Thyroid gland (tissue), 4 donors: Measurements from ENCODE around the gene IKBIP.

Experiments used
- POLR2A ChIP-seq, 2 donors: fragments of 450-650 bp; IDR thresholded peaks; one replicate each; pipeline ENCODE4 v1.6.1; 2017; ENCODE audit warnings: antibody characterized with exemption in 2 of 2, mild to moderate bottlenecking in 2 of 2, moderate library complexity in 1 of 2
- TF ChIP-seq, protein P1 (sequence below), 6 experiments: fragments of 200-600 bp in 3 of 6; fragments of 450-650 bp in 3 of 6; sonication (generic) in 3 of 6; IDR thresholded peaks; one replicate each; pipeline ENCODE4 v1.5.1; 2016 to 2019; ENCODE audit warnings: antibody characterized with exemption in 6 of 6, mild to moderate bottlenecking in 2 of 6, inconsistent platforms in 1 of 6, moderate library complexity in 1 of 6

DNA sequence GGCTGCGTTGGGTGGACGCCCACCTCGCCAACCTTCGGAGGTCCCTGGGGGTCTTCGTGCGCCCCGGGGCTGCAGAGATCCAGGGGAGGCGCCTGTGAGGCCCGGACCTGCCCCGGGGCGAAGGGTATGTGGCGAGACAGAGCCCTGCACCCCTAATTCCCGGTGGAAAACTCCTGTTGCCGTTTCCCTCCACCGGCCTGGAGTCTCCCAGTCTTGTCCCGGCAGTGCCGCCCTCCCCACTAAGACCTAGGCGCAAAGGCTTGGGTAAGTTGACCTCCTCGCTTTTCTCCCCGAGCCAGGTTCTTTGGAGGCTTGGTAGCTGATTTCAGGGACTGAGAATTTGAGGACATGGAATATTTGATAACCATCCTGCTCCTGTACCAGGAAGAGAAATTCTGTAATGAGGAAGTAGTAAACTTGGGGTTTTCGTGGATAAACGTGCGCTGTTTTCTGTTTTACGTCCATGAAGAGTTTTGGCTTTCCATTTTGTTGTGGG is 1.0 kb upstream of the IKBIP start:
- TF ChIP-seq, protein P1, sequence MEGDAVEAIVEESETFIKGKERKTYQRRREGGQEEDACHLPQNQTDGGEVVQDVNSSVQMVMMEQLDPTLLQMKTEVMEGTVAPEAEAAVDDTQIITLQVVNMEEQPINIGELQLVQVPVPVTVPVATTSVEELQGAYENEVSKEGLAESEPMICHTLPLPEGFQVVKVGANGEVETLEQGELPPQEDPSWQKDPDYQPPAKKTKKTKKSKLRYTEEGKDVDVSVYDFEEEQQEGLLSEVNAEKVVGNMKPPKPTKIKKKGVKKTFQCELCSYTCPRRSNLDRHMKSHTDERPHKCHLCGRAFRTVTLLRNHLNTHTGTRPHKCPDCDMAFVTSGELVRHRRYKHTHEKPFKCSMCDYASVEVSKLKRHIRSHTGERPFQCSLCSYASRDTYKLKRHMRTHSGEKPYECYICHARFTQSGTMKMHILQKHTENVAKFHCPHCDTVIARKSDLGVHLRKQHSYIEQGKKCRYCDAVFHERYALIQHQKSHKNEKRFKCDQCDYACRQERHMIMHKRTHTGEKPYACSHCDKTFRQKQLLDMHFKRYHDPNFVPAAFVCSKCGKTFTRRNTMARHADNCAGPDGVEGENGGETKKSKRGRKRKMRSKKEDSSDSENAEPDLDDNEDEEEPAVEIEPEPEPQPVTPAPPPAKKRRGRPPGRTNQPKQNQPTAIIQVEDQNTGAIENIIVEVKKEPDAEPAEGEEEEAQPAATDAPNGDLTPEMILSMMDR (IDR thresholded peaks at IDR 0.05), result no peak
- TF ChIP-seq POLR2A (IDR thresholded peaks at IDR 0.05), result no peak
